RWPE2 (cell line): Measurements from ENCODE around the gene CDC42EP2.
A peak's percentile ranks its signal among the peaks of the same experiment; 100 is the strongest.

Experiments used
- ATAC-seq: fragments of 200-7000 bp; cut with Tn5 transposase; 3 replicates; pipeline ENCODE4 v1.9.1; 2021; ENCODE audit warnings: low read depth
- DNase-seq: peaks from one replicate; pipeline ENCODE4 v3.0.0-alpha.2; 2020; ENCODE audit warnings: low spot score
- H3K27ac ChIP-seq: fragments of 450-650 bp; 2 replicates; pipeline ENCODE4 v1.5.1; 2017; ENCODE audit warnings: mild to moderate bottlenecking; ENCODE audit not compliant: poor library complexity, severe bottlenecking
- H3K27me3 ChIP-seq: fragments of 250-450 bp; sonication (Bioruptor Pico); 2 replicates; pipeline ENCODE4 v1.5.1; 2021; ENCODE audit warnings: mild to moderate bottlenecking, moderate library complexity; ENCODE audit not compliant: insufficient read depth, poor library complexity, severe bottlenecking
- H3K36me3 ChIP-seq: fragments of 250-450 bp; sonication (Bioruptor Pico); 2 replicates; pipeline ENCODE4 v1.5.1; 2020; ENCODE audit warnings: low read depth, mild to moderate bottlenecking, moderate library complexity
- H3K4me1 ChIP-seq: fragments of 250-450 bp; sonication (Bioruptor Pico); 2 replicates; pipeline ENCODE4 v1.5.1; 2021; ENCODE audit warnings: mild to moderate bottlenecking, moderate library complexity; ENCODE audit not compliant: insufficient read depth, poor library complexity, severe bottlenecking
- H3K4me3 ChIP-seq: fragments of 250-450 bp; sonication (Bioruptor Pico); 2 replicates; pipeline ENCODE4 v1.5.1; 2021; ENCODE audit warnings: mild to moderate bottlenecking, moderate library complexity; ENCODE audit not compliant: severe bottlenecking
- H3K9me3 ChIP-seq: fragments of 250-450 bp; sonication (Bioruptor Pico); 2 replicates; pipeline ENCODE4 v1.5.1; 2021; ENCODE audit warnings: mild to moderate bottlenecking, moderate library complexity; ENCODE audit not compliant: severe bottlenecking
- TF ChIP-seq, protein P1 (sequence below): fragments of 450-650 bp; IDR thresholded peaks from one replicate; pipeline ENCODE4 v1.5.1; 2017; ENCODE audit warnings: mild to moderate bottlenecking, moderate library complexity; ENCODE audit not compliant: poor library complexity, severe bottlenecking

The CDC42EP2 gene

DNA sequence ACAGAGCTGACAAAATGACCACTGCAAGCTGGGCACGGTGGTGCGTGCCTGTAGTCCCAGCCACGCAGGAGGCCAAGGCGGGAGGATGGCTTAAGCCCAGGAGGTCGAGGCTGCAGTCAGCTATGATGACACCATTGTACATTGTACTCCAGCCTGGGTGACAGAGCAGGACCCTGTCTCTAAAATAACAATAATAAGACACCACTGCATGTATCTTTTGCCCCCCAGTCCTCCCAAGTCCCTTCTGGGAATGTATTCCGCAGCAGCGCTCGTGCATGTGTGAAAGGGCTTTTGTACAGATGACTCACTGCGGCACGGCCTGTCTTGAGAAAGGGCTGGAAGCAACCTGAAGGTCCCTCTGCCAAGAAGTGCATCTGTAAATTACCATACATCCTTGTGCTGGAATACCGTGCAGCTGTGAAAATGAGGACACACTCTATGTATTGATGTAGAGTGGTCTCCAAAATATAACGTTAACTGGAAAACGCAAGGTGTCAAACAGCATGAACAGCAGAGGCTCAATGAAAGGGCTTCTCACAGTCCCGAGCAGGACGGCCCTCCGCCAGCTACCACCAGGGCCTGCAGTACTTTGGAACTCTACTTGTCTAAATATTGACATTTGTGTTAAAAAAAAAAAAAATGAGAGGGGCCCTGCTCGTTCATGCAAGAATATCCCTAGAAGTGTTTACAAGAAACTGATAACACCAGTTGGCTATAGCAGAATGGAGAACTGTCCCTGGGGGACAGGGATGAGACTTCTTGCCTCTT is 9.0 kb upstream of the CDC42EP2 start:
- ATAC-seq (peak; percentile 15; the same call in 2 of the 3 replicates), DNase-seq (no peak)
- H3K36me3 ChIP-seq = 0 out of 2 replicates have a peak, but pooled peaks cover 3% of the 10 kb centered on the region
- H3K9me3 ChIP-seq = no peaks in the 10 kb centered on the region
- peaks cover 7% of the 10 kb centered on the region for H3K4me1 ChIP-seq
- H3K4me3 ChIP-seq = no peak overlapping the region
- no peaks in the 10 kb centered on the region for H3K27me3 ChIP-seq
- TF ChIP-seq, protein P1, sequence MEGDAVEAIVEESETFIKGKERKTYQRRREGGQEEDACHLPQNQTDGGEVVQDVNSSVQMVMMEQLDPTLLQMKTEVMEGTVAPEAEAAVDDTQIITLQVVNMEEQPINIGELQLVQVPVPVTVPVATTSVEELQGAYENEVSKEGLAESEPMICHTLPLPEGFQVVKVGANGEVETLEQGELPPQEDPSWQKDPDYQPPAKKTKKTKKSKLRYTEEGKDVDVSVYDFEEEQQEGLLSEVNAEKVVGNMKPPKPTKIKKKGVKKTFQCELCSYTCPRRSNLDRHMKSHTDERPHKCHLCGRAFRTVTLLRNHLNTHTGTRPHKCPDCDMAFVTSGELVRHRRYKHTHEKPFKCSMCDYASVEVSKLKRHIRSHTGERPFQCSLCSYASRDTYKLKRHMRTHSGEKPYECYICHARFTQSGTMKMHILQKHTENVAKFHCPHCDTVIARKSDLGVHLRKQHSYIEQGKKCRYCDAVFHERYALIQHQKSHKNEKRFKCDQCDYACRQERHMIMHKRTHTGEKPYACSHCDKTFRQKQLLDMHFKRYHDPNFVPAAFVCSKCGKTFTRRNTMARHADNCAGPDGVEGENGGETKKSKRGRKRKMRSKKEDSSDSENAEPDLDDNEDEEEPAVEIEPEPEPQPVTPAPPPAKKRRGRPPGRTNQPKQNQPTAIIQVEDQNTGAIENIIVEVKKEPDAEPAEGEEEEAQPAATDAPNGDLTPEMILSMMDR = no peak
- H3K27ac ChIP-seq = no peak overlapping the region

DNA sequence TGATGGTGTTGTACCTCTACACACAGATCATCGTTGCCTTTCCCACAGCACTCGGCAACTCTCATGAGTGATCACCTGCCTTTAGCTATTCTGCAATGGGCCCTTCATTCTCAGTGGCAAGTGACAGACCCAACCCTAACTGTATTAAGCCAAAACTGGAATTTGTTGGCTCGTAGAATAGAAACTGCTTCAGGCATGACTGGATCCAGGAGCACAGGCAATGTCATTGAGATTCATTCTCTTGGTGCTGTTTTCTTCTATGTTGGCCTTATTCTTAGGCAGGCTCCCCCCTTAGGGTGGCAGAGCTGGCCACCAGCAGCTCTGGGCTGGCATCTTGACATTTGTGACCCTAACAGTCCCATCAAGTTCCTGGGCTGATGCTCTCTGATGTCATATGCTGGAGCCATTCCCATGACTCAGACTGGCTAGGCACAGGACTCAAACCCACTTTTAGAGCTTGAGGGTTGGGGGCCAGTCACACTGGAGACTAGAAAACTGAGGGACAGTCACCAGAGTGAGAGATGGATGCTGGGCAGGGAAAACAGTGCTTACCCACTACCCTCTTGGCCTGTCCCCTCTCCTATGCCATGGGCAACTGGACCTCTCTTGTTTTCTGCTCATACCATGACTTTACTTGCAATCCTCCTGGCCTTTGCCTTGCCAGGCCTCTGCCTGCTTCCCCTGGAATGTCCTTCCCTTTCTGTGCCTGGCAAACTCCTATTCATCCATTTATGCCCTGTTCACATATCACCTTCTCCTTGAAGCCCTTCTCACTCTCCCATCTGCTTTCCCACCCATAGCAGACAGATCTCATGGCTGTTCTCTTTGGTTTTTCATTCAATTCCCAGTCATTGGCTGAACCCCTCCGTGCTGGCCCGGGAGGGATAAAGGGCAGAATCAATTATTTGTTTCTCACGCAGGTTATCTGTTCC is 7.1 kb upstream of the CDC42EP2 start:
- Histone ChIP-seq H3K4me3 (no peak overlapping the region), H3K27ac (peak overlapping the region; percentile 9), H3K27me3 (no peaks in the 10 kb centered on the region), H3K36me3 (no peaks in the 10 kb centered on the region), H3K9me3 (no peaks in the 10 kb centered on the region), H3K4me1 (peaks cover 16% of the 10 kb centered on the region)
- no peak for DNase-seq
- no peak for ATAC-seq
- TF ChIP-seq, protein P1 = no peak

DNA sequence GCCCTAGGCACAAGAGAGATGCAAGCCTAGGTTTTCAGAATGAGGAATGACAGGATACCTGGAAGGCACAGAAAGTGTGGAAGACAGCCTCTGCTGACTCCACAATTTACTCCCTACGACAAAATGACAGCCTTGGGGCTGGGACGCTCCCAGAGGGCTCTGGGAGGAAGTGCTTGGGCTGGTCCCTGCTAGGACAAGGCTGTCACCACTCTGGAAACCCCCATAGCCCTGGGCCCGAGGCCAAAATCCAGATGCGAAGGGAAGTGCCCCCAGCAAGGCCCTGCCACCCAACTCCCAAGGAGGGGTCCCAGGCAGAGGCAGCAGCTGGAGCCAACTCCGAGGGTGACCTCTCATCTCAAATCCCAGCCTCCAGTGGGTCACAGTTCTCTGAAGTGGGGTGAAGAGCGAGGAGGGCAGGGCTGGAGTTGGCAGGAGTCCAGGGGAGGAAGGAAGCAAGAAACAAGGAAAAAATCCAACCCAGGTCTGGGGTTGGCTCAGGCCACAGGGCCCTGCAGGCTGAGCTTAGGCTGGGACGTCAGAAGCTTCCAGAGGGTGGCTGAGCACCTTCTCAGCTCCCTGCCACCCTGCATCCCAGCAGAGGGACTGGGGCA is 6.3 kb upstream of the CDC42EP2 start:
- no peak for DNase-seq
- no peaks in the 10 kb centered on the region for H3K9me3 ChIP-seq
- H3K27ac ChIP-seq = peak overlapping the region; percentile 9

DNA sequence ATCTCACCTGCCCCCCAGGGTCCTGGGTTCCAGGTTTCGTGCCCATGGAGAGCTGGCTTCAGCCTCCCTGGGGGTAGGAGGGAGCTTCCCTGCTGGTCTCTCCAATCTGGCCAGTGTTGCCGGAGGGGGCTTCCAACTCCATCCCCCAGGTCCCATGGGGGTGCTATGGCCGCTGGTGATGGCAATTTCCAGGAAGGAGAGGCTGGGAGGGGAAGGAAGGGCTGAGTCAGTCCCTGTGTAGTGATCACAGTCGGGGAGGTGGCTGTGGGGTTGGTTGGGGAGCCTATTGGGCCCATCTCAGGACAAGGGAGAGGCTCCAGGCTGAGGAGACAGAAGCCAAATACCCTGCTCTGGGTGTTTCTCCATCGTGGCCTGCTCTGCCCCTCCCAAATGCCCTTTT is 5.7 kb upstream of the CDC42EP2 start:
- H3K27me3 ChIP-seq = no peaks in the 10 kb centered on the region
- ATAC-seq = peak; percentile 6; the same call in 1 of the 3 replicates
- TF ChIP-seq, protein P1 = no peak
- no peaks in the 10 kb centered on the region for H3K9me3 ChIP-seq
- DNase-seq = no peak
- peak overlapping the region; percentile 9 for H3K27ac ChIP-seq
- no peaks in the 10 kb centered on the region for H3K36me3 ChIP-seq
- peaks cover 23% of the 10 kb centered on the region for H3K4me1 ChIP-seq
- H3K4me3 ChIP-seq = no peak overlapping the region

More for the DNA sequence above, 6.3 kb upstream of the CDC42EP2 start:
- H3K36me3 ChIP-seq = no peaks in the 10 kb centered on the region
- H3K27me3 ChIP-seq = no peaks in the 10 kb centered on the region
- TF ChIP-seq, protein P1 = no peak
- no peak overlapping the region for H3K4me3 ChIP-seq
- peaks cover 16% of the 10 kb centered on the region for H3K4me1 ChIP-seq
- peak; percentile 28; the same call in 1 of the 3 replicates for ATAC-seq
